ENCODE results near the gene JUP. TPM values are rescaled to one million over a fixed set of nuclear protein-coding genes. Genes with fewer than 3 reads are reported as not detected.

JUP gene
- total RNA-seq, 2 donors from 2014 or later: 0.32 to 0.45 TPM

DNA sequence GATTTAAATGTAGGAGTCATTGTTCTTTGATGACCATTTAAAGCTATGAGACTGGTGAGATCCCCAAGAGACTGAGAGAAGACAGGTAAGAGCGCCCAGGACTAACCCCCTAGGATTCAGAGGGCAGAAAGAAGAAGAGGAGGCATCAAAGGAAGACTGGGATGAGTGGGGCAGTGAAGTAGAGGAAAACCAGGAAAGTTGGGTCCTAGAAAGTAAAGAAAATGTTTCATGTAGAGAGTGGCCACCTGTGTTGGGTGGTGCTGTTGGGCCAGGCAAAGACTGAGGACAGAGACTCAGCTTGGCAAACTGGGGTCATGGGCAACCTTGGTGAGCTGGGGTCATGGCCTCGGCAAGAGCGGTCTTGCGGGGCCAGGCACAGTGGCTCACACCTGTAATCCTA is 50.8 kb downstream of the JUP start:
- Mint-ChIP-seq H3K27me3 (peaks cover 31% of the 10 kb centered on the region), H3K36me3 (ENCODE audit: low read depth) (no peaks in the 10 kb centered on the region), H3K27ac (no peak overlapping the region), H3K9me3 (no peaks in the 10 kb centered on the region), H3K4me3 (no peak overlapping the region), H3K4me1 (no peaks in the 10 kb centered on the region)
- ATAC-seq (replicated peaks): no peak

DNA sequence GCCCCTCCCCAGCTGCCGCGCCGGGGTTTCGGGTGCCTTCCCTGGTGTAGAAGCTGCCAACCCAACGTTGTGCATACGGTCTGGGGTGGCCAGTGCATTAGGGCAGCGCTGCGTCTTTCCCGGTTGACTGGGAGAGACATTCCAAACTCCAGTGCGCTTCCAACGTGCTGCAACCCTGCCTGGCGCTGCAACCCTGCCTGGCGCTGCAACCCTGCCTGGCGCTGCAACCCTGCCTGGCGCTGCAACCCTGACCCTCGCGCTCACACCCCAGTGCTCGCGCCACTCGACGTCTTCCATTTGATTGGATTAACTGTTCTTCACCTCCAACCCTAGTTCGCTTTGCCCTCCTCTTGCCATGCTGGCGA is 51.6 kb downstream of the JUP start:
- Mint-ChIP-seq H3K4me1 (no peaks in the 10 kb centered on the region), H3K9me3 (no peaks in the 10 kb centered on the region), H3K4me3 (peak overlapping the region; percentile 36), H3K27ac (no peak overlapping the region), H3K36me3 (ENCODE audit: low read depth) (no peaks in the 10 kb centered on the region), H3K27me3 (peaks cover 31% of the 10 kb centered on the region)
- no peak for ATAC-seq (replicated peaks)

DNA sequence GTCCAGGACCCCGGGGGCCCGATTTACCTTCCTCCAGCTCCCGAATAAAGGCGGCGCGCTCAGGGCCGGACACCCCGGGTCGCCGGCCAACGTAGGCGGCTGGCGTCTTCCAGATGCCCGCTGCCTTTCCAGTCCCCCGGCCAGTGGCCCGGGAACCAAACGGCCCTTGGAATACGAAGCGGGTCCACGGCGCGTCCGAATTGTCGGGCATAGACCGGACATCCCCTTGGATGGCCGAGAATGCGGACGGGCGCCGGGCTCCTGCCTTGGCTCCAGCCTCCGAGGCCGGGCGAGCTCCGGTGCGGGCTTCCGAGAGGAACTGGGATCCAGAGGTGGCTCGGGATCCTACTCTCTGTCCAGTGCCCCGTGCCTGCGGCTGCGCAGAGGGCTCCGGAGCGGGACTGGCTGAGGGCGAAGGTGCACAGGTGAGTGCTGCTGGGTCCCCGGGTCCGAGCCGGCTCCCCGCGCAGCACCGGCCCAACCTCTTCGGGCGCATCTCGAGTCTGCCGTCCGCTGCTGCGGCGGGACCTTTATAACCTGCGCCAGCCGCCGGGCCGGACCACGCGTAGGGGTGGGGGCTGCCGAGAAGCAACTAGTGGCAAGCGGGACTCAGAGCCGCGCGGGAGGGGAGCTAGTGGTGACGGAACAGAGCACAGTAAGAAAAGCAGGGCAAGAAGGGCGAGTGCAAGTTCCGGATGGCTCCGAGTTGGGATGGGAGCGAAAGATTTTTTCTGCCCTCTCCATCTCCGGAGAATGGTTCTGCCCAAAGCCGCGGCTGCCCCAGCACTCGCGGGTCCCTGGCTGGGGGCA is 52.2 kb downstream of the JUP start, which contains the start of gene HAP1:
HAP1 (minus strand) TSS at position 505 of the 810 bp plus-strand sequence; CDS start at position 496, 9 bp downstream.
- no peak for ATAC-seq (replicated peaks)
- H3K27ac Mint-ChIP-seq: no peak within 1 kb of the TSS
- no peaks in the 10 kb centered on the region for H3K36me3 Mint-ChIP-seq (ENCODE audit: low read depth)
- peak within 1 kb of the TSS; percentile 36 for H3K4me3 Mint-ChIP-seq
- no peaks in the 10 kb centered on the region for H3K4me1 Mint-ChIP-seq
- H3K27me3 Mint-ChIP-seq: peaks cover 31% of the 10 kb centered on the region
- no peaks in the 10 kb centered on the region for H3K9me3 Mint-ChIP-seq

DNA sequence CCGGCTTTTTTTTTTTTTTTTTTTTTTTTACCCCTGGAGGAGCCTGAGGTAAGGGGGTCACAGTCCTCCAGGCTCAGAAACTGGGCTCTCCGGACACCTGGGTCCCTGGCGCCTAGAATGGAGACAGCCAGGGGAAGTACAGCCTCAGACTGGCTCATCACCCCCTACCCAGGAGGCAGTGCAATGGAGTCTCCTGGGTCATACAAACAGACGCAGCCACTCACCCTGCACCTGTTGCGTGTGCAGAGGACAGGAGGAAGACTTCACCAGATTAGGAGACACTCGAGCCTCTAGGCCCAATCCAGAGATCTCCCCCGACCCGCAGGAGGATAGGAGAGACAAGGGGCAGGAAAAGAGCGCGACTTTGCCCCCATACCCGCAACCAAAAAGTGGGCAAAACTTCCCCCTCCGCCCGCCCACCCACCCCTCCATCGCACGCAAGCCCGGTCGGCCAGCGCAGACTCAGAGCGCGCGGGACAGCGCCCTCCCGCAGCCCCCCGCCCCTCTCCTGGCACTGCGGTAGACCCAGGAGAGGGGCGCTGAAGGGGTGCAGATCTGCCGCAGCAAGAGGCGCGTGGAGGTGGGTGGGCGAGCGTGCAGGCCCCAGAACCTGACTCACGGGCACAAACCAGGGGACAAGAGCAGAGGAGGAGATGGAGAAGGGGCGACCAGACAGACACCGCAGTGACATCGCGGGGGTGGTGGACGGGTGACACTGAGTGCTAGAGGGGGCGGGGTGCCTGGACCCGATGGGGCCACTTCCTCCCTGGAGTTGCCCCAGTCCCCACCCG is 53.0 kb downstream of the JUP start:
- no peak for ATAC-seq (replicated peaks)
- Mint-ChIP-seq H3K4me1 (no peaks in the 10 kb centered on the region), H3K4me3 (no peak overlapping the region), H3K27ac (no peak overlapping the region), H3K36me3 (ENCODE audit: low read depth) (no peaks in the 10 kb centered on the region), H3K9me3 (no peaks in the 10 kb centered on the region), H3K27me3 (peaks cover 31% of the 10 kb centered on the region)

DNA sequence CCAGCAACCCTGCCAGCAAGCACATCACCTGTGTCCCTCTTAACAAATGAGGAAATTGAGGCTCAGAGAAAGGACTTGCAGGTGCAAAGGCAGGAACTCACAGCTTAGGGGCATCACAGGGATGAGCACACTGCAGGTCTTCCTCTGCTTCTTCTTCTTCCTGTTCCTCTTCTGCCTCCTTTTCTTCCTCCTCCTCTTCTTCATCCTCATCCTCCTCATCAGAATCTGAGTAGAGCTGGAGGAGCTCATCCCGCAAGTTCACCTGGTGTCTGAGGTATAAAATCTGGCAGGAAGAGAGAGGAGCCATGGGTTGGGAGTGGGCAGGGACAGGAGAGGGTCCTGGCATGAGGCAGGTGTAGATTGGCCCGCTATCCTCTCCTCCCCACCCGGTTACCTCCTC is 54.7 kb downstream of the JUP start:
- no peaks in the 10 kb centered on the region for H3K4me1 Mint-ChIP-seq
- H3K27me3 Mint-ChIP-seq: peaks cover 28% of the 10 kb centered on the region
- H3K36me3 Mint-ChIP-seq (ENCODE audit: low read depth): no peaks in the 10 kb centered on the region
- ATAC-seq (replicated peaks): no peak
- H3K9me3 Mint-ChIP-seq: no peaks in the 10 kb centered on the region
- no peak overlapping the region for H3K27ac Mint-ChIP-seq
- no peak overlapping the region for H3K4me3 Mint-ChIP-seq

DNA sequence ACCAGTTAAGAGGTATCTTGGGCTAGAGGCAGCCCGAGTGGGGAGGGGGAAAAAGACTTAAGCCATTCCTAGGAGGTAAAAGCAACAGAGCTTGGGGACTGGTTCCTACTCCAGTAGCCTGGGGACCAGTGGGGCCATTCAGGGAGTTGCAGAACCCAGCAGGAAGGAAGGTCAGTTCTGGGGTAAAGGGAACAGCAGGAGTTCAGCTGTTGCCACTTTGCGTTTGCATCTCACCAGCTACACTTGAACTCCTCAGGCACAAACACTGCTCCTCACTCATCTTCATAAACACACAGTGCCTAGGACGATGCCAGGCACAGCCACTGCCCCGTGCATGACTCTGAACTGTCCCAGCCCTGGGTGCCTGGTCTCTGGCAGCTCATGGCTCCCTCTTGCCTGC is 56.0 kb downstream of the JUP start:
- Mint-ChIP-seq H3K9me3 (no peaks in the 10 kb centered on the region), H3K36me3 (ENCODE audit: low read depth) (no peaks in the 10 kb centered on the region), H3K4me3 (no peak overlapping the region), H3K4me1 (no peaks in the 10 kb centered on the region), H3K27ac (no peak overlapping the region), H3K27me3 (peaks cover 22% of the 10 kb centered on the region)
- no peak for ATAC-seq (replicated peaks)

DNA sequence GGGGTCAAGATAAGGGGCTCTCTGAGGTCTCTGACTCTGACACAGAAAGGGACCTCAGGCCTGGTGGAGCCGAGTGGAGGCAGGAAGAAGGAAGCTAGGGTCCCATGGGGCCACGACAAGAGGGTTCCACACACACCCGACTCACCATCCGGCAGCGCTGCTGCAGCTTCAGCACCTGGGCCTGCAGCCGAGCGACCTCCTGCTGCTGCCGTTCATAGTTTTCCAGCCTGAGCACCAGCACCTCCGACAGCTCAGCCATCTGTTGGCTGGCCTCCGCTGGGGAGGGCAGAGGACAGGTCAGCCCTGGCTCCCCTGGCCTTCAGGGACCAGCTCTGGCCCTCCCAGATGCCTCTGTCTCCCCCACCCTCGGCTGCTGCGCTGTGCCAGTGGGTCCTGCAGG is 58.5 kb downstream of the JUP start:
- H3K27me3 Mint-ChIP-seq: peaks cover 23% of the 10 kb centered on the region
- H3K4me3 Mint-ChIP-seq: no peak overlapping the region
- no peaks in the 10 kb centered on the region for H3K9me3 Mint-ChIP-seq
- ATAC-seq (replicated peaks): no peak
- no peaks in the 10 kb centered on the region for H3K4me1 Mint-ChIP-seq
- H3K36me3 Mint-ChIP-seq (ENCODE audit: low read depth): no peaks in the 10 kb centered on the region
- H3K27ac Mint-ChIP-seq: no peak overlapping the region

DNA sequence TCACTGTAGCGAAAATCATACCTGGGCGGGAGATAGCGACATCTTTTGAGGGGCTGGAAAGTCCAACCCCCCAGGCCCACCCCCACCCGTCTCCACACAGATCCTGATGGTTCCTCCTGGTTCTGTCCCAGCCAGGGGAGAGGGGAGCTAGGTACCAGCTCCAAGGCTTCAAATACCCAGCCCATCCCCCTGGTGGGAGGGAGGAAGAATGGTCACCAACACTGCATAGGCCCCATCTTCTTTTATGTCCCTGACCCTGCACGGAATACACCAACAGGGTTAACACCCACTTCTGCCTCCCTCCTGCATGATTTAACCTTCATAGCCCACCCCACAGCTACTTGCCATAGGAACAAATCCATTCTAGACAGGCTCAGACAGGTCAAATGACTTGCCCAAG is 61.4 kb downstream of the JUP start:
- ATAC-seq (replicated peaks): no peak
- H3K36me3 Mint-ChIP-seq (ENCODE audit: low read depth): no peaks in the 10 kb centered on the region
- no peaks in the 10 kb centered on the region for H3K9me3 Mint-ChIP-seq
- no peak overlapping the region for H3K27ac Mint-ChIP-seq
- peaks cover 10% of the 10 kb centered on the region for H3K27me3 Mint-ChIP-seq
- no peak overlapping the region for H3K4me3 Mint-ChIP-seq
- no peaks in the 10 kb centered on the region for H3K4me1 Mint-ChIP-seq

DNA sequence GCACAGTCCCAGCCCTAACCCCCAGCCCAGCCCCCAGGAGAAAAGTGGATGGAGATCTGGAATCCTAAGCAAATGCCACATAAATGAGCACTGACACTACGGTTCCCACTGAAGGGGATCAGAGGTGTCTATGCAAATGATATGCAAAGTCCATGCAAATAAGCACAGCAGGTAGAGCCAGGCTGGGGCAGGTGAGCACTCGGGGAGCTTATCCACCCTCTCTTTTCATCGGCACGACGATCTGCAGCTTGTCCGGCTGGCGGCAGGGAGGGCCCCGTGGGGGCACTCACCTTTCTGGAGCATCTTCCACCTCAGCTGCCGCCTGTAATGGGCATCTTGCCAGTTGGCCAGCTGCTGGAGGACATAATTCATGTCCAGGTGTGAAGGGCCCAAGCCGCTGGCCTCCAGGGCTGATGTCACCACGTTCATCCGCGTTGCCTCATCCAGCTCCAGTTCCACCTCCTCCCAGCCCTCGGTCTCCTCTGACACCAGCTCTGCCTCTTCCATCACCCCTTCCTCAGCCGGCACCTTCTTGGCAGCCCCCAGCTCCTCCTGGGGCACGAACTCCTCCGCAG is 61.9 kb downstream of the JUP start:
- Mint-ChIP-seq H3K27ac (no peak overlapping the region), H3K9me3 (no peaks in the 10 kb centered on the region), H3K27me3 (peaks cover 10% of the 10 kb centered on the region), H3K4me1 (no peaks in the 10 kb centered on the region), H3K4me3 (no peak overlapping the region), H3K36me3 (ENCODE audit: low read depth) (no peaks in the 10 kb centered on the region)
- no peak for ATAC-seq (replicated peaks)

DNA sequence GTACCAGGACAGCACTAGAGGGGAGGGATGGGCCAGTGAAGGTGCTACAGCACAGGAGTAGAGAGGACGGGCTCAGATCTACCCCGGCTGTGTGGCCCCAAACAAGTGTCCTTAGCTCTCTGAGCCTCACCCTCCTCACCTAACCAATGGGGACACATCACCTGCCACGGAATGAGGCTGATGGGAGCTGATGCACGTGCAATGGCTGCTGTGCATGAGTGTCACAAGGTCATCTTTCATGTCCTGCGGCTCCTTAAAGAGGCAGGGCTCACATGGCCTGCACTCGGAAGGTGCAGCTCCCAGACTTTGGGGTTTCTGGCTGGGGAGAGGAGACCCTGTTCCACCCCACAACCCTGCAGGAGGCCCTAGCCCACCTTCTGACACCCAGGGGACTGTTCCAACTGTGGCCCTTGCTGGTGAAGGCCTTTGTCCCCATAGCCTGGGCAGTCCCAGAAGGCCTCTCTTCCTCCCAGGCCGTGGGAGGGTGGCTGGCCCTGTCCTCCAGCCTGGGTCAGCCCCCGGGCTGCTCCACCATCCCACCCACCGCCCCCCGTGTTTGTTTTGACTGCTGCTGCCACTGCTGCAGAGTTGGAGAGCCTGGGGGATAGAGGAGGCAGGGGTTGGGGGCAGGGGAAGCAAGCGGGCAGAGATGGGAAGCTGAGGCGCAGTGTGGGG is 62.6 kb downstream of the JUP start:
- Mint-ChIP-seq H3K36me3 (ENCODE audit: low read depth) (no peaks in the 10 kb centered on the region), H3K4me1 (no peaks in the 10 kb centered on the region), H3K4me3 (no peak overlapping the region), H3K27ac (no peak overlapping the region), H3K9me3 (no peaks in the 10 kb centered on the region), H3K27me3 (peaks cover 10% of the 10 kb centered on the region)
- ATAC-seq (replicated peaks): no peak

DNA sequence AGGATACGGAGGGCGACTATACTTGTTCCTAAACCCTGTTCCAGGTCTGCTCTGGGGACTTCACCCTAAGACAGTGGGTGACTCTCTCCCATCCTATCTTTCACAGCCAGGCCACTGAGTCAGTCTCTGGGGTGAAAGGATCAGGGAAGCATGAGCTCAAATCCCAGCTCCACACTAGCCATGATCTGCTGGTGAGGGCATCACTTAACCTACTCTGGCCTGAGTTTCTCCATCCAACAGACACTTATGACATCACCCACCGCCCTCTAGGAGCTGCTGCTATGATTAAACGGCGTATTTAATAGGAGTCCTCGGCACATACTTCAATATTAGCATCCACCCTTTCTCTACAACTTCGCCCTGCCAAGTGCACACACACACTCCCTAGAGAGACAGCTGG is 64.3 kb downstream of the JUP start:
- H3K4me1 Mint-ChIP-seq: no peaks in the 10 kb centered on the region
- H3K36me3 Mint-ChIP-seq (ENCODE audit: low read depth): no peaks in the 10 kb centered on the region
- no peak for ATAC-seq (replicated peaks)
- H3K27me3 Mint-ChIP-seq: peaks cover 10% of the 10 kb centered on the region
- H3K27ac Mint-ChIP-seq: no peak overlapping the region
- no peak overlapping the region for H3K4me3 Mint-ChIP-seq
- no peaks in the 10 kb centered on the region for H3K9me3 Mint-ChIP-seq

DNA sequence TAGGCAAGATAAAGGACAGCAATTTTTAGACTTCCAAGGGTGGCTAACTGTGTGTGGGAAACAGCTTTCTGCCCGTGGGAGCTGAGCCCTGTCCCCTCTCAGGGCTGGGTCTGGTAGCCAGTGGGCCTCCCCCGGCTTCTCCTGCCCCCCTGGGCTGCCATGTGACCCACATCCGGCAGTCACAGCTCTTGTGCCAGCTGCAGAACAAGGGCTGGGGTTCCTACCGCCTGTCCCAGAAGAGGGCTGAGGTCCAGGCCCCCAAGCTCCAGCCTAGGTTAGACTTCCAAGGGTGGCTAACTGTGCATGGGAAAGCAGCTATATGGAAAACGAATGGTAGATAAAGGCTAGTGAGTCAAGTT is 68.2 kb downstream of the JUP start:
- Mint-ChIP-seq H3K36me3 (ENCODE audit: low read depth) (no peaks in the 10 kb centered on the region), H3K4me1 (no peaks in the 10 kb centered on the region), H3K9me3 (no peaks in the 10 kb centered on the region), H3K27me3 (peaks cover 5% of the 10 kb centered on the region), H3K4me3 (no peak overlapping the region), H3K27ac (peak overlapping the region; percentile 72)
- no peak for ATAC-seq (replicated peaks)

DNA sequence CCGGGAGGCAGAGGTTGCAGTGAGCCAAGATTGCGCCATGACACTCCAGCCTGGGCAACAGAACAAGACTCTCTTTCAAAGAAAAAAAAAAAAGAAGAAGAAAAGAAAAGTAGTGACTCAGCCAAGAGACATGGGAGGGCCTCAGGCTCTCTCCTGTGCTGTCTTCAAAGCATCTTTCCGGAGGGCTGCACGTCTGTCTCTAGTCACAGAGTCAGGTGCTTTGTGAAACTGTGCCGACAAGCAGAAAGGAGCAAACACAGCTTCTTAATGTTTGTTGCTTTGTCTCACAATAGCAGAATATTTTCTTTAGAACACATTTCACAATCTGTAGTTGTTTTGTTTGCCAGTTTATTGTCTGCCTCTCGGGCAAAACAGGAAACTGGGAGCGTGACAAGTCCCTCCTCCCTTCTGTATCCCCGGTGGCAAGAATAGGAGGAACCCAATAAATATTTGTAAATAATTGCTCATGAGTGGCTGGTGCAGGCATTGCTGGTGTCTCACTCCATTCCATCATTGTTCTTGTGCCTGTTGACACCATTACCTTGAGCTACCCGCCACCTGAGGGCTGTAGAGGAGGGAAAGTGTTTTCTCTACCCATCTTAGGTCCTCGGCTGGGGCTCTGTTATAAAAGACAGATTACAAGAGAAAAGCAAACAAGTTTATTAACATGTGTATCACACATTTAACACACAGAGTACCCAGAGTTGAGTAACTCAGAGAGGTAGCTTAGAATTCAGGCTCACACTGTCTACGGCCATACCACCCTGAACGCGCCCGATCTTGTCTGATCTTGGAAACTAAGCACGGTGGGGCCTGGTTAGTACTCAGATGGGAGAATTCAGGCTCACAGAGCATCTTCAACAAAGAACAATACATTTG is 68.9 kb downstream of the JUP start:
- Mint-ChIP-seq H3K4me1 (no peaks in the 10 kb centered on the region), H3K27me3 (peaks cover 6% of the 10 kb centered on the region), H3K4me3 (peak overlapping the region; percentile 47), H3K9me3 (no peaks in the 10 kb centered on the region), H3K27ac (peak overlapping the region; percentile 72), H3K36me3 (ENCODE audit: low read depth) (no peaks in the 10 kb centered on the region)
- peak; percentile 69 for ATAC-seq (replicated peaks)

All from activated T-helper 17 cell treated with anti-CD3 and anti-CD28 coated beads, Interleukin-2, amount 50 U/mL, for 72 hours (primary cell).